A549 (cell line): ENCODE measurements around the gene CACNA1D.

ENCODE experiments used
- EP300 ChIP-seq, 2 experiments: fragments of >200 bp; sonication (Bioruptor Twin); formaldehyde crosslinking; IDR thresholded peaks; 2 replicates in 1 of 2; 3 replicates in 1 of 2; pipeline ENCODE4 v1.6.1; 2016 to 2017
- FOSL2 ChIP-seq, 2 experiments: fragments of 450-650 bp in 1 of 2; fragments of >200 bp in 1 of 2; sonication (Bioruptor Twin) in 1 of 2; formaldehyde crosslinking; IDR thresholded peaks; 2 replicates each; pipeline versions ENCODE4 v1.5.0 to v1.6.1; 2016 to 2020; ENCODE audit warnings: mild to moderate bottlenecking in 1 of 2, moderate library complexity in 1 of 2
- JUNB ChIP-seq: fragments of >200 bp; sonication (Bioruptor Twin); formaldehyde crosslinking; IDR thresholded peaks from 2 replicates; pipeline ENCODE4 v1.6.1; 2016
- MYC ChIP-seq: IDR thresholded peaks from 2 replicates; pipeline ENCODE4 v1.6.1; 2012; ENCODE audit warnings: mild to moderate bottlenecking, inconsistent platforms, low read length, improper control_type of control experiment, borderline replicate concordance
- POLR2A ChIP-seq: IDR thresholded peaks from 2 replicates; pipeline ENCODE4 v1.6.1; 2012; ENCODE audit warnings: mild to moderate bottlenecking, low read length
- RAD21 ChIP-seq, 2 experiments: fragments of >200 bp in 1 of 2; sonication (Bioruptor Twin) in 1 of 2; formaldehyde crosslinking in 1 of 2; IDR thresholded peaks in 1 of 2; conservative IDR thresholded peaks in 1 of 2; 2 replicates in 1 of 2; 3 replicates in 1 of 2; pipeline ENCODE4 v1.6.1; 2012 to 2018; ENCODE audit warnings: inconsistent platforms in 1 of 2
- RFX5 ChIP-seq: fragments of 450-650 bp; IDR thresholded peaks from 2 replicates; pipeline ENCODE4 v1.7.1; 2014; ENCODE audit warnings: antibody characterized with exemption, mild to moderate bottlenecking, moderate library complexity
- SMC3 ChIP-seq: fragments of >200 bp; sonication (Bioruptor Twin); formaldehyde crosslinking; IDR thresholded peaks from 3 replicates; pipeline ENCODE4 v1.6.1; 2018; ENCODE audit warnings: inconsistent platforms
- ZNF302 ChIP-seq: fragments of 250-450 bp; sonication (Bioruptor Pico); IDR thresholded peaks from 2 replicates; pipeline ENCODE4 v1.9.0; 2021; ENCODE audit warnings: inconsistent platforms, mild to moderate bottlenecking, moderate library complexity
- TF ChIP-seq, protein P1 (sequence below): fragments of >200 bp; sonication (Bioruptor Twin); formaldehyde crosslinking; IDR thresholded peaks from 3 replicates; pipeline ENCODE4 v1.5.1; 2016
- TF ChIP-seq, protein P2 (sequence below): IDR thresholded peaks from 2 replicates; pipeline ENCODE4 v1.6.1; 2012
- TF ChIP-seq, protein P3 (sequence below): IDR thresholded peaks from 2 replicates; pipeline ENCODE4 v1.6.1; 2012

DNA sequence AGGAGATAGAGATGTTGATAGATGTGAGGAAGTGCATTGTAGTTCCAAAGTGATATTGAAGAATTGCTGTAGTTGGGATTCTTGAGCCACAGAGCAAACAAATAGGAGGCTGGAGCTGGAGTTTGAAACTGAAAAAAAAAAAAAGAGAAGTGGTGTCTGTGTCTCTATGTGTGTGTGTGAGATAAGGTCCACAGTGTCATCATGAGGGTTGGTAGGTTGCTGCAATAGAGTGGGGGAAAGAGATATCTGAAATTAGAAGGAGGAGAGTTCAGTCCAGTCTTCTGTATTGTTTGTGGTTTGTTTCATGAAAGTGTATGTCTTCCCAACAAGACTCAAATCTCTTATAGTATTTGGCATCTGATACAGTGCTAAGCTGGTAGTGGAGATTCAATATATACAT lies 37.3 kb upstream of the CACNA1D start:
- TF ChIP-seq EP300 (IDR thresholded peaks at IDR 0.05) (no peak), MYC (no peak), JUNB (no peak), POLR2A (no peak), FOSL2 (IDR thresholded peaks at IDR 0.05) (no peak), FOSL2 (CRISPR knock-in tag; IDR thresholded peaks at IDR 0.05) (no peak), ZNF302 (CRISPR knock-in tag) (no peak), SMC3 (no peak), RFX5 (no peak), RAD21 (conservative IDR thresholded peaks at IDR 0.05 in 1 of 2, IDR thresholded peaks at IDR 0.05 in 1 of 2) (no peak)
- TF ChIP-seq, protein P1, sequence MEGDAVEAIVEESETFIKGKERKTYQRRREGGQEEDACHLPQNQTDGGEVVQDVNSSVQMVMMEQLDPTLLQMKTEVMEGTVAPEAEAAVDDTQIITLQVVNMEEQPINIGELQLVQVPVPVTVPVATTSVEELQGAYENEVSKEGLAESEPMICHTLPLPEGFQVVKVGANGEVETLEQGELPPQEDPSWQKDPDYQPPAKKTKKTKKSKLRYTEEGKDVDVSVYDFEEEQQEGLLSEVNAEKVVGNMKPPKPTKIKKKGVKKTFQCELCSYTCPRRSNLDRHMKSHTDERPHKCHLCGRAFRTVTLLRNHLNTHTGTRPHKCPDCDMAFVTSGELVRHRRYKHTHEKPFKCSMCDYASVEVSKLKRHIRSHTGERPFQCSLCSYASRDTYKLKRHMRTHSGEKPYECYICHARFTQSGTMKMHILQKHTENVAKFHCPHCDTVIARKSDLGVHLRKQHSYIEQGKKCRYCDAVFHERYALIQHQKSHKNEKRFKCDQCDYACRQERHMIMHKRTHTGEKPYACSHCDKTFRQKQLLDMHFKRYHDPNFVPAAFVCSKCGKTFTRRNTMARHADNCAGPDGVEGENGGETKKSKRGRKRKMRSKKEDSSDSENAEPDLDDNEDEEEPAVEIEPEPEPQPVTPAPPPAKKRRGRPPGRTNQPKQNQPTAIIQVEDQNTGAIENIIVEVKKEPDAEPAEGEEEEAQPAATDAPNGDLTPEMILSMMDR = no peak
- TF ChIP-seq, protein P2, sequence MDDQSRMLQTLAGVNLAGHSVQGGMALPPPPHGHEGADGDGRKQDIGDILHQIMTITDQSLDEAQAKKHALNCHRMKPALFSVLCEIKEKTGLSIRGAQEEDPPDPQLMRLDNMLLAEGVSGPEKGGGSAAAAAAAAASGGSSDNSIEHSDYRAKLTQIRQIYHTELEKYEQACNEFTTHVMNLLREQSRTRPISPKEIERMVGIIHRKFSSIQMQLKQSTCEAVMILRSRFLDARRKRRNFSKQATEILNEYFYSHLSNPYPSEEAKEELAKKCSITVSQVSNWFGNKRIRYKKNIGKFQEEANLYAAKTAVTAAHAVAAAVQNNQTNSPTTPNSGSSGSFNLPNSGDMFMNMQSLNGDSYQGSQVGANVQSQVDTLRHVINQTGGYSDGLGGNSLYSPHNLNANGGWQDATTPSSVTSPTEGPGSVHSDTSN = no peak
- TF ChIP-seq, protein P3, sequence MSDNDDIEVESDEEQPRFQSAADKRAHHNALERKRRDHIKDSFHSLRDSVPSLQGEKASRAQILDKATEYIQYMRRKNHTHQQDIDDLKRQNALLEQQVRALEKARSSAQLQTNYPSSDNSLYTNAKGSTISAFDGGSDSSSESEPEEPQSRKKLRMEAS = no peak
